Activated CD8-positive, alpha-beta T cell treated with anti-CD3 and anti-CD28 coated beads, Interleukin-2, amount 10 ng/mL, durations not matched to agents 7 days and 5 days (primary cell): ENCODE measurements around the gene DPP10. TPM values are rescaled to one million over a fixed set of nuclear protein-coding genes. Genes with fewer than 3 reads are reported as not detected.

Experiments
- ATAC-seq: fragments of 150-1000 bp; cut with Tn5 transposase; one replicate; pipeline ENCODE4 v1.10.0; 2021; ENCODE audit warnings: moderate library complexity
- CTCF ChIA-PET: fragments of 350-600 bp; sonication (Branson Sonifier 250); formaldehyde crosslinking; loops from one replicate; lab custom pipeline; 2021; ENCODE audit warnings: antibody characterized with exemption; lab: Charles Lee
- POLR2A ChIA-PET: fragments of 350-600 bp; sonication (Branson Sonifier 250); formaldehyde crosslinking; loops from one replicate; lab custom pipeline; 2021; ENCODE audit warnings: antibody characterized with exemption; lab: Charles Lee
- DNase-seq: peaks from one replicate; pipeline ENCODE4 v3.0.0-alpha.2; 2020
- H3K27ac Mint-ChIP-seq: one replicate; pipeline ENCODE4 v1.8.0; 2021; ENCODE audit warnings: mild to moderate bottlenecking, mixed read lengths
- H3K27me3 Mint-ChIP-seq: one replicate; pipeline ENCODE4 v1.8.0; 2021; ENCODE audit warnings: low read depth, mixed read lengths
- H3K36me3 Mint-ChIP-seq: one replicate; pipeline ENCODE4 v1.8.0; 2021; ENCODE audit warnings: low read depth, mixed read lengths
- H3K4me1 Mint-ChIP-seq: one replicate; pipeline ENCODE4 v1.8.0; 2021; ENCODE audit warnings: low read depth, mixed read lengths
- H3K4me3 Mint-ChIP-seq: one replicate; pipeline ENCODE4 v1.8.0; 2021; ENCODE audit warnings: mild to moderate bottlenecking, mixed read lengths
- H3K9me3 Mint-ChIP-seq: one replicate; pipeline ENCODE4 v1.8.0; 2022; ENCODE audit warnings: mixed read lengths; ENCODE audit not compliant: insufficient read depth
- total RNA-seq, 2 experiments: library from RNA; stranded (reverse); gene quantifications; one replicate each; pipeline ENCODE4 v1.2.3, GENCODE V29; 2021

DPP10 gene
- total RNA-seq, 2 experiments from 2014 or later: not detected

DNA sequence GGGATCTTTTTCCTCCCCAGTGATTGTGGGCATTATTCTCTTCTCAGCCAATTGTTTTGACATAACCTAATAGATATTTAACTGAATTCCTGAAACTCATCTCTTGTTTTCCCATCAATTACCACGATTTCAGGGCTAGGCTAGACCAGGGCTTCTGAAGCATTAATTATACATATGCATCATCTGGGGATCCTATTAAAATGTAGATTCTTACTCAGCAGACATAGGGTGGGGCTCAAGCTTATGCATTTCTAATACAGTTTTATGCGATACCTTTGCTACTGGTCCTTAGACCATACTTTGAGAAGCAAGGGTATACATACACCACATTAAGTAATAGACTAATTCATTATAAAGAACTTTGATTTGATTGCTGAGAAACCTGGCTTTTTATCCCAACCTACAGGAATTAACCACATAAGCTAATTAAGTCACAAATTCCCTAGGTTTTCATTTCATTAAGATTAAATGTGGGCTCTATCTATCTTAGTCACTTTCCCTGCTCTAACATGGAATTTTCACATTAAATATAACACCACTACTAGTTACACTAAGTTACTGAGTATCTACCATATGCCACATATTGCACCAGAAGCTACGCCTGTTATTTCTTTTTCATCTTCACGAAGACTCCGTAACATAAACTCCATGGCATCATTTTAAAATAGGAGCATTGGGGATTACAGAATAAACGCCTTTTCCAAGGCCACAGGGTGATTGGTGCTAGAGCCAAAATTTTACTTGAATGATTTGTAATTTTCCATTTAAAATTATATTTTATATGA lies 417.5 kb downstream of the DPP10 start:
- Mint-ChIP-seq H3K36me3 (no peaks in the 10 kb centered on the region), H3K4me3 (no peak overlapping the region), H3K4me1 (no peaks in the 10 kb centered on the region), H3K27me3 (no peaks in the 10 kb centered on the region), H3K27ac (no peak overlapping the region), H3K9me3 (peaks cover 3% of the 10 kb centered on the region)
- DNase-seq (no peak), ATAC-seq (no peak)
- ChIA-PET CTCF (no interaction called here), POLR2A (no interaction called here)

GRCh38 chr2:114862243-114862642 lies 419.8 kb downstream of the DPP10 start:
- POLR2A ChIA-PET: no interaction called here
- Mint-ChIP-seq H3K9me3 (peaks cover 3% of the 10 kb centered on the region), H3K27ac (no peak overlapping the region), H3K4me1 (no peaks in the 10 kb centered on the region), H3K36me3 (no peaks in the 10 kb centered on the region), H3K27me3 (no peaks in the 10 kb centered on the region), H3K4me3 (no peak overlapping the region)
- CTCF ChIA-PET: no interaction called here
- DNase-seq (no peak), ATAC-seq (no peak)

DNA sequence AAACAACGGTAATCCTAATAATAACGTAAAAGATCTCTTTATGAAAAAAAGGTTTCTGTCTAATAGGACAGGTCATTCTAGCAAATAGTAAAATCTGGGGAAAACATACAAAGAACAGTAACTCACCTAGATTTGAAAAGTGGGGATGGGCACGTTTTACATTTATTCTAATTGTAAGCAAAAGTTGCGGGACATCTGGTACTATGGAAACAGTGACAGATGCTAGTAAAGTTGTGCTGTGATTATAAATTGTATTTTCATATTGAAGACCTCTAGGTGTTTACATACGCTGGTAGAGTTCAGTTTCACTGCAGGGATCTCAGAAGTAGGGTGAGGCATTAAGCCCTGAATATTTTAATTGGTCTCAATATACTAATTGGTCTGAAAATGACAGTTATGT lies 422.5 kb downstream of the DPP10 start:
- no peaks in the 10 kb centered on the region for H3K27me3 Mint-ChIP-seq
- no peaks in the 10 kb centered on the region for H3K4me1 Mint-ChIP-seq
- DNase-seq: no peak
- ChIA-PET POLR2A (no interaction called here), CTCF (no interaction called here)
- H3K36me3 Mint-ChIP-seq: no peaks in the 10 kb centered on the region
- H3K27ac Mint-ChIP-seq: no peak overlapping the region
- H3K4me3 Mint-ChIP-seq: no peak overlapping the region
- no peak for ATAC-seq
- no peaks in the 10 kb centered on the region for H3K9me3 Mint-ChIP-seq

GRCh38 chr2:114880046-114880445 lies 437.6 kb downstream of the DPP10 start:
- no peaks in the 10 kb centered on the region for H3K27me3 Mint-ChIP-seq
- no peaks in the 10 kb centered on the region for H3K36me3 Mint-ChIP-seq
- no peak overlapping the region for H3K4me3 Mint-ChIP-seq
- no peaks in the 10 kb centered on the region for H3K9me3 Mint-ChIP-seq
- ChIA-PET POLR2A (no interaction called here), CTCF (no interaction called here)
- no peak for ATAC-seq
- no peaks in the 10 kb centered on the region for H3K4me1 Mint-ChIP-seq
- no peak for DNase-seq
- H3K27ac Mint-ChIP-seq: no peak overlapping the region

DNA sequence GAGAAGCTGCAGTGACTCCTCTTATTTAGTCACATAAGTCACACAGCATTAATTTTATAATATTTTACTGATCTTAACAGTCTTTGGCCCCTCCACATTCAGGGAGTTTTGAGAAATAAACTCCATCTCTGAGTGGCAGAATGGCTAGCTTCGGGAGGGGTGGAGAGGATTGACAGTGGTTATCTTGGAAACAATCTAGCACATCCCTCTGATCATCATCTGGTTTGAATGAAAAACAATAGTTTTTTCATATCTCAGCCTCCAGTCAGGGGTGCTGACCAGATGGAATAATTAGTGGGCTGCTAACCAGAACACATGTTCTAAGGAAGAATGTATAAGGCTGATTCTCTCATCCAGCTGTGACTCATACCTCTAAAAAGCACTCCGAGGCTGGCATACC lies 477.5 kb downstream of the DPP10 start:
- ChIA-PET CTCF (no interaction called here), POLR2A (no interaction called here)
- H3K4me1 Mint-ChIP-seq: no peaks in the 10 kb centered on the region
- H3K9me3 Mint-ChIP-seq: no peaks in the 10 kb centered on the region
- H3K4me3 Mint-ChIP-seq: no peak overlapping the region
- no peak for DNase-seq
- no peaks in the 10 kb centered on the region for H3K27me3 Mint-ChIP-seq
- no peak for ATAC-seq
- H3K36me3 Mint-ChIP-seq: no peaks in the 10 kb centered on the region
- H3K27ac Mint-ChIP-seq: no peak overlapping the region

- Mint-ChIP-seq H3K4me1 (no peaks in the 10 kb centered on the region), H3K4me3 (no peak overlapping the region), H3K27ac (no peak overlapping the region), H3K36me3 (no peaks in the 10 kb centered on the region), H3K9me3 (no peaks in the 10 kb centered on the region), H3K27me3 (no peaks in the 10 kb centered on the region)
- no peak for DNase-seq
- ChIA-PET CTCF (no interaction called here), POLR2A (no interaction called here)
- ATAC-seq: no peak
These were observed 479.6 kb downstream of the DPP10 start for GRCh38 chr2:114922076-114922475.

GRCh38 chr2:114925296-114926255 lies 483.1 kb downstream of the DPP10 start:
- H3K9me3 Mint-ChIP-seq: peaks cover 5% of the 10 kb centered on the region
- POLR2A ChIA-PET: no interaction called here
- ATAC-seq: no peak

GRCh38 chr2:114926303-114926702 lies 483.9 kb downstream of the DPP10 start:
- ATAC-seq: no peak
- no peak for DNase-seq
- Mint-ChIP-seq H3K27me3 (no peaks in the 10 kb centered on the region), H3K4me1 (no peaks in the 10 kb centered on the region), H3K4me3 (no peak overlapping the region), H3K9me3 (peaks cover 5% of the 10 kb centered on the region), H3K36me3 (no peaks in the 10 kb centered on the region), H3K27ac (no peak overlapping the region)
- POLR2A ChIA-PET: no interaction called here
- CTCF ChIA-PET: no interaction called here

More at GRCh38 chr2:114925296-114926255, 483.1 kb downstream of the DPP10 start:
- no peak for DNase-seq
- H3K4me3 Mint-ChIP-seq: no peak overlapping the region
- no peaks in the 10 kb centered on the region for H3K27me3 Mint-ChIP-seq
- H3K36me3 Mint-ChIP-seq: no peaks in the 10 kb centered on the region
- H3K4me1 Mint-ChIP-seq: no peaks in the 10 kb centered on the region
- H3K27ac Mint-ChIP-seq: no peak overlapping the region
- CTCF ChIA-PET: no interaction called here

- Mint-ChIP-seq H3K4me3 (no peak overlapping the region), H3K36me3 (no peaks in the 10 kb centered on the region), H3K27ac (no peak overlapping the region), H3K4me1 (no peaks in the 10 kb centered on the region), H3K27me3 (no peaks in the 10 kb centered on the region), H3K9me3 (peaks cover 5% of the 10 kb centered on the region)
- POLR2A ChIA-PET: no interaction called here
- ATAC-seq (no peak), DNase-seq (no peak)
- CTCF ChIA-PET: no interaction called here
These were observed 486.8 kb downstream of the DPP10 start for GRCh38 chr2:114929225-114929624.

DNA sequence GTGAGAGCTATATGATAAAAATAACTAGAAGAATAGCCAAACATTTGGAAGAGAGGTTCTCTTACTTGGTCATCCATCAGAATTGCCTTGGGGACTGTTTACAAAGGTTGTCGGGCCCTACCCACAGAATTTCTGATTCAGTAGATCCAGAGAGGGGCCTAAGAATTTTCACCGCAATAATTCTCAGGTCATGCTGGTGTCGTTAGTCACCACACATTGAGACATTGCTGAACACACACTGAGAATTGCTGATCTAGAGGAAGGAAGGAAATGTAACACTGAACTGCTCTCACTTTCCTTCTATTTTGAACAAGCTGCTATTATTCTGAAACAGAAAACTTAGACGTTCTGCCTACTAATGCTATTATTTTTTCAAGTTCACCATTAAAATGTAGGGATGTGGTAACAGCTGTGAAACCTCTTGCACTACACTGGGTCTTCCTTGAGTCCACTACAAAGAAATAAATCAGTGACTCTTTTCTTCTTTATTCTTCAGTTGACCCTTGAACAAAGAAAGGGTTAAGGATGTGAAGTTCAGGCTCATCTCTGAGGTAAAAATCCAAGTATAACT lies 491.3 kb downstream of the DPP10 start:
- ATAC-seq (no peak), DNase-seq (no peak)
- Mint-ChIP-seq H3K9me3 (peaks cover 3% of the 10 kb centered on the region), H3K4me3 (no peak overlapping the region), H3K27ac (no peak overlapping the region), H3K27me3 (no peaks in the 10 kb centered on the region), H3K4me1 (no peaks in the 10 kb centered on the region), H3K36me3 (no peaks in the 10 kb centered on the region)
- ChIA-PET CTCF (no interaction called here), POLR2A (no interaction called here)

- Mint-ChIP-seq H3K4me1 (no peaks in the 10 kb centered on the region), H3K27ac (no peak overlapping the region), H3K9me3 (no peaks in the 10 kb centered on the region), H3K4me3 (no peak overlapping the region), H3K36me3 (no peaks in the 10 kb centered on the region), H3K27me3 (no peaks in the 10 kb centered on the region)
- CTCF ChIA-PET: no interaction called here
- POLR2A ChIA-PET: no interaction called here
- DNase-seq (no peak), ATAC-seq (no peak)
These were observed 492.6 kb downstream of the DPP10 start for GRCh38 chr2:114935031-114935430.

DNA sequence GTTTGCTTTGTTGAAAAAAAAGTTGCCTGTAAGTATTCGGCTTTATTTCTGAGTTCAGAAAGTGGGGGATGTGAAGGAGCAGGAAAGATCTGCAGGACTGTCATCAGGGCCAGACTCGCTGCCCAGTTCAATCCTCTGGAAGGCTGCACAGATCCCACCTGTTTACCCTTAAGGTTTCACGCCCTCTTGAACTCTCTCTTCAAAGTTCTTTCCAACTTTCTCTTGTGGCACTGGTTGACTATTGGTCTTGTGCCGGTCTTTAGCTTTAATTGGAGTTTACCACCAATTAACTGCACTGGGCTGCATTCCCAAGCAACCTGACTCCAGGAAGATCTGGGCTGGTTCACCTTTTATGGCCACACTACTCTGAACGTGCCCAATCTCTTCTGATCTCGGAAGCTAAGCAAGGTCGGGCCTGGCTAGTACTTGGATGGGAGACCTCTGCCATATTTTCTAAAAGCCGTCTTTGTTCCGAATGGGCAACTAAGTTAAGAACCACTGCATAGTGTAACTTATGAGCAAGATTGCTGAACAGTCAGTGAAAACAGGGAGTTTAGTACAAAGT lies 495.0 kb downstream of the DPP10 start:
- no peak overlapping the region for H3K4me3 Mint-ChIP-seq
- no peak overlapping the region for H3K27ac Mint-ChIP-seq
- H3K27me3 Mint-ChIP-seq: no peaks in the 10 kb centered on the region
- no peaks in the 10 kb centered on the region for H3K4me1 Mint-ChIP-seq
- H3K36me3 Mint-ChIP-seq: no peaks in the 10 kb centered on the region
- ChIA-PET CTCF (no interaction called here), POLR2A (no interaction called here)
- ATAC-seq (no peak), DNase-seq (no peak)
- no peaks in the 10 kb centered on the region for H3K9me3 Mint-ChIP-seq
